Upper lobe of left lung (tissue), 6 donors: Measurements from ENCODE around the gene MGMT. TPM values are rescaled to one million over a fixed set of nuclear protein-coding genes. Genes with fewer than 3 reads are reported as not detected.

ENCODE experiments used
- ATAC-seq, 2 donors: fragments of 200-7000 bp; cut with Tn5 transposase; one replicate each; pipeline ENCODE4 v1.9.1; 2022; ENCODE audit warnings: mild to moderate bottlenecking in 2 of 2, moderate library complexity in 2 of 2; ENCODE audit not compliant: low FRiP score in 2 of 2
- DNase-seq, 2 donors: peaks; one replicate each; pipeline ENCODE4 v3.0.0-alpha.2; 2019 to 2020
- H3K27ac ChIP-seq, 4 donors: fragments of 200-600 bp; sonication (generic); one replicate each; pipeline ENCODE4 v1.5.1; 2016 to 2019
- H3K27me3 ChIP-seq, 4 donors: fragments of 200-600 bp; sonication (generic); one replicate each; pipeline ENCODE4 v1.5.1; 2017 to 2019
- H3K36me3 ChIP-seq, 4 donors: fragments of 200-600 bp; sonication (generic); one replicate each; pipeline ENCODE4 v1.5.1; 2016 to 2019
- H3K4me1 ChIP-seq, 4 donors: fragments of 200-600 bp; sonication (generic); one replicate each; pipeline ENCODE4 v1.5.1; 2018 to 2019
- H3K4me3 ChIP-seq, 4 donors: fragments of 200-600 bp; sonication (generic); one replicate each; pipeline ENCODE4 v1.5.1; 2017 to 2019; ENCODE audit warnings: mild to moderate bottlenecking in 2 of 4, moderate library complexity in 1 of 4
- H3K9me3 ChIP-seq, 4 donors: fragments of 200-600 bp; sonication (generic); one replicate each; pipeline ENCODE4 v1.5.1; 2018 to 2019
- CTCF ChIP-seq, 6 experiments: fragments of 450-650 bp in 4 of 6; fragments of 200-600 bp in 2 of 6; sonication (generic) in 2 of 6; IDR thresholded peaks; one replicate each; pipeline ENCODE4 v1.5.1; 2016 to 2019; ENCODE audit warnings: antibody characterized with exemption in 6 of 6
- EP300 ChIP-seq, 4 donors: sonication (generic); formaldehyde crosslinking; IDR thresholded peaks; one replicate each; pipeline ENCODE4 v1.5.1; 2017; ENCODE audit warnings: antibody characterized with exemption in 4 of 4, control low read depth in 2 of 4
- POLR2A ChIP-seq, 4 donors: fragments of 450-650 bp; IDR thresholded peaks; one replicate each; pipeline ENCODE4 v1.5.1; 2016 to 2017; ENCODE audit warnings: antibody characterized with exemption in 4 of 4, mild to moderate bottlenecking in 2 of 4
- POLR2AphosphoS5 ChIP-seq, 2 donors: sonication (generic); formaldehyde crosslinking; IDR thresholded peaks; one replicate each; pipeline ENCODE4 v1.5.1; 2017; ENCODE audit warnings: antibody characterized with exemption in 2 of 2
- WGBS, 2 donors: methylation state at CpG; one replicate each; pipeline ENCODE4 v1.1.5; 2017 to 2018; 5-methylcytosine and 5-hydroxymethylcytosine counted together
- total RNA-seq, 6 donors: library from RNA; depleted of rRNA in 4 of 6; stranded (reverse); fragments of >200 nt in 4 of 6; gene quantifications; one replicate each; pipeline versions ENCODE4 v1.1.0 to v1.2.1, GENCODE V29; 2016 to 2021
- donor health status: DM: no; HTN: no; CAD: no; lungs with moderate emphysema.
- donor health status: DM: no; HTN: yes; CAD: no; lungs with severe emphysema.

The MGMT gene
- total RNA-seq, 6 donors from 2014 or later = 20.9 to 44.0 (median 29.6) TPM

GRCh38 chr10:129602938-129603535, 136.0 kb downstream of the MGMT start:
- no peaks in the 10 kb centered on the region for H3K36me3 ChIP-seq
- 85 to 88% methylated on average over 6 of the region's 6 CpGs for WGBS, 2 donors
- peaks cover 0 to 8% (median 3%) of the 10 kb centered on the region in 4 donors for H3K4me1 ChIP-seq
- TF ChIP-seq POLR2AphosphoS5 (IDR thresholded peaks at IDR 0.05) (no peak), POLR2A (IDR thresholded peaks at IDR 0.05) (no peak), EP300 (IDR thresholded peaks at IDR 0.05) (no peak), CTCF (IDR thresholded peaks at IDR 0.05) (no peak)
- ATAC-seq (no peak), DNase-seq (no peak)
- no peaks in the 10 kb centered on the region for H3K27me3 ChIP-seq
- H3K4me3 ChIP-seq = no peak overlapping the region
- no peak overlapping the region for H3K27ac ChIP-seq
- H3K9me3 ChIP-seq = no peaks in the 10 kb centered on the region

GRCh38 chr10:129604333-129605032, 137.4 kb downstream of the MGMT start:
- H3K27me3 ChIP-seq = no peaks in the 10 kb centered on the region
- H3K4me1 ChIP-seq = peaks cover 0 to 8% (median 3%) of the 10 kb centered on the region in 4 donors
- no peak for DNase-seq
- 86 to 89% methylated on average over 6 to 10 of the region's 10 CpGs for WGBS, 2 donors
- no peak overlapping the region for H3K4me3 ChIP-seq
- ATAC-seq = no peak
- H3K36me3 ChIP-seq = no peaks in the 10 kb centered on the region
- no peaks in the 10 kb centered on the region for H3K9me3 ChIP-seq
- no peak overlapping the region for H3K27ac ChIP-seq
- no peak for TF ChIP-seq POLR2A (IDR thresholded peaks at IDR 0.05)
- no peak for TF ChIP-seq EP300 (IDR thresholded peaks at IDR 0.05)
- no peak for TF ChIP-seq CTCF (IDR thresholded peaks at IDR 0.05)
- TF ChIP-seq POLR2AphosphoS5 (IDR thresholded peaks at IDR 0.05) = no peak

- ATAC-seq (no peak), DNase-seq (no peak)
- TF ChIP-seq POLR2AphosphoS5 (IDR thresholded peaks at IDR 0.05) (no peak), CTCF (IDR thresholded peaks at IDR 0.05) (no peak), EP300 (IDR thresholded peaks at IDR 0.05) (no peak), POLR2A (IDR thresholded peaks at IDR 0.05) (no peak)
- H3K4me1 ChIP-seq = peaks cover 0 to 8% (median 3%) of the 10 kb centered on the region in 4 donors
- no peaks in the 10 kb centered on the region for H3K27me3 ChIP-seq
- no peaks in the 10 kb centered on the region for H3K36me3 ChIP-seq
- H3K9me3 ChIP-seq = no peaks in the 10 kb centered on the region
- 88 to 93% methylated on average over 11 of the region's 11 CpGs for WGBS, 2 donors
- H3K27ac ChIP-seq = peak overlapping the region in 2 of 4 donors; percentile 36 to 57
- H3K4me3 ChIP-seq = no peak overlapping the region
These were observed 138.4 kb downstream of the MGMT start for GRCh38 chr10:129605266-129605985.

- H3K27me3 ChIP-seq = no peaks in the 10 kb centered on the region
- H3K4me1 ChIP-seq = peaks cover 0 to 8% (median 3%) of the 10 kb centered on the region in 4 donors
- no peaks in the 10 kb centered on the region for H3K9me3 ChIP-seq
- WGBS, 2 donors = 54 to 60% methylated on average over 19 of the region's 19 CpGs
- peak overlapping the region in 1 of 4 donors; percentile 15 for H3K4me3 ChIP-seq
- ATAC-seq (no peak), DNase-seq (no peak)
- TF ChIP-seq EP300 (IDR thresholded peaks at IDR 0.05) (peak in 2 of 4 donors; percentile 10 to 77), POLR2A (IDR thresholded peaks at IDR 0.05) (no peak), CTCF (IDR thresholded peaks at IDR 0.05) (no peak), POLR2AphosphoS5 (IDR thresholded peaks at IDR 0.05) (peak in 1 of 2 donors; percentile 16)
- H3K36me3 ChIP-seq = no peaks in the 10 kb centered on the region
- H3K27ac ChIP-seq = peak overlapping the region in 2 of 4 donors; percentile 36 to 57
These were observed 139.0 kb downstream of the MGMT start for GRCh38 chr10:129605986-129606518.
